K562 (cell line): ENCODE data around the gene DNAJB1. TPM values are rescaled to one million over a fixed set of nuclear protein-coding genes. Genes with fewer than 3 reads are reported as not detected.

Experiments
- ATAC-seq: fragments of 200-7000 bp; cut with Tn5 transposase; 3 replicates; pipeline ENCODE4 v1.9.1; 2020; ENCODE audit warnings: moderate library complexity
- BruUV-seq: library from RNA; stranded (reverse); fragments of 400-500 nt; replicated peaks from 2 replicates; lab custom pipeline; 2021; lab: Mats Ljungman, UMichigan
- CTCF ChIA-PET: fragments of 300-600 bp; formaldehyde crosslinking; extraction: SDS; loops from one replicate; lab custom pipeline; 2021; ENCODE audit warnings: low intra/inter-chr PET ratio; lab: Yijun Ruan, JAX
- POLR2A ChIA-PET: fragments of 300-600, 350-650 bp; sonication (Branson Sonifier 250); formaldehyde crosslinking; extraction: SDS; loops from one replicate; lab custom pipeline; 2021; ENCODE audit warnings: antibody characterized with exemption, inconsistent platforms; lab: Yijun Ruan, JAX
- DNase-seq, 4 experiments: peaks; one replicate each; pipeline versions ENCODE4 v3.0.0 to v3.0.0-alpha.2; 2011 to 2018; ENCODE audit warnings: low spot score in 3 of 4, mixed read lengths in 3 of 4; ENCODE audit errors: extremely low read depth in 1 of 4
- FAIRE-seq: peaks from 2 replicates; lab custom pipeline; 2011; peaks lifted over from hg19 to GRCh38; lab: Jason Lieb, UNC
- H2AFZ ChIP-seq: 2 replicates; pipeline ENCODE4 v1.6.0; 2011; ENCODE audit warnings: low read depth, low read length, control low read depth, inconsistent platforms
- H3K27ac ChIP-seq: fragments of 200-600 bp; 3 replicates; pipeline ENCODE4 v1.8.0; 2011; ENCODE audit warnings: low read depth, mild to moderate bottlenecking, control low read depth, inconsistent platforms, low read length, moderate library complexity, mixed read lengths; ENCODE audit errors: extremely low read depth
- H3K27me3 ChIP-seq, 2 experiments: fragments of 300-600 bp in 1 of 2; 2 replicates in 1 of 2; 3 replicates in 1 of 2; pipeline versions ENCODE4 v1.6.0 to v1.8.0; 2011; ENCODE audit warnings: inconsistent platforms in 2 of 2, low read length in 2 of 2, mild to moderate bottlenecking in 1 of 2, mixed read lengths in 1 of 2, moderate library complexity in 1 of 2; ENCODE audit not compliant: control insufficient read depth in 2 of 2, insufficient read depth in 2 of 2
- H3K36me3 ChIP-seq: fragments of 300-600 bp; 3 replicates; pipeline ENCODE4 v1.8.0; 2011; ENCODE audit warnings: mild to moderate bottlenecking, low read length, inconsistent platforms; ENCODE audit not compliant: control insufficient read depth, insufficient read depth
- H3K4me1 ChIP-seq, 2 experiments: fragments of 200-600 bp in 1 of 2; replicated peaks in 1 of 2; 2 replicates in 1 of 2; 3 replicates in 1 of 2; pipeline versions ENCODE4 v1.5.1 to v1.8.0; 2011; ENCODE audit warnings: inconsistent platforms in 2 of 2, low read length in 2 of 2, mild to moderate bottlenecking in 1 of 2, mixed read lengths in 1 of 2, moderate library complexity in 1 of 2; ENCODE audit not compliant: control insufficient read depth in 2 of 2, insufficient read depth in 2 of 2
- H3K4me2 ChIP-seq: 2 replicates; pipeline ENCODE4 v1.6.1; 2011; ENCODE audit warnings: low read length, control low read depth, inconsistent platforms, mixed read lengths; ENCODE audit not compliant: insufficient read depth
- H3K4me3 ChIP-seq: fragments of 200-600 bp; sonication (generic), shearing (Covaris generic); 2 replicates; pipeline ENCODE4 v1.5.1; 2016; ENCODE audit warnings: control low read depth, inconsistent platforms
- H3K79me2 ChIP-seq: fragments of 200-600 bp; 3 replicates; pipeline ENCODE4 v1.8.0; 2011; ENCODE audit warnings: low read length, inconsistent platforms; ENCODE audit not compliant: control insufficient read depth, insufficient read depth
- H3K9ac ChIP-seq, 2 experiments: 2 replicates each; pipeline versions ENCODE4 v1.6.0 to v1.6.1; 2011; ENCODE audit warnings: low read depth in 2 of 2, low read length in 2 of 2, control low read depth in 1 of 2, inconsistent platforms in 1 of 2, mild to moderate bottlenecking in 1 of 2, mixed read lengths in 1 of 2; ENCODE audit not compliant: insufficient read depth in 1 of 2
- H3K9me1 ChIP-seq: one replicate; pipeline ENCODE4 v1.6.0; 2011; ENCODE audit warnings: inconsistent platforms, mild to moderate bottlenecking, low read length, moderate library complexity; ENCODE audit not compliant: control insufficient read depth, insufficient read depth
- H3K9me3 ChIP-seq: replicated peaks from 2 replicates; pipeline ENCODE4 v1.5.1; 2011; ENCODE audit warnings: low read depth, low read length, inconsistent platforms; ENCODE audit not compliant: control insufficient read depth, insufficient read depth
- H4K20me1 ChIP-seq: replicated peaks from 2 replicates; pipeline ENCODE4 v1.6.1; 2011; ENCODE audit warnings: low read length, inconsistent platforms, mixed read lengths; ENCODE audit not compliant: control insufficient read depth, insufficient read depth
- AFF1 ChIP-seq, 2 experiments: fragments of 450-650 bp; IDR thresholded peaks; 2 replicates each; pipeline ENCODE4 v1.6.1; 2018; ENCODE audit warnings: mild to moderate bottlenecking in 2 of 2, low read depth in 1 of 2; ENCODE audit not compliant: partially characterized antibody in 2 of 2
- ARHGAP35 ChIP-seq: fragments of 450-650 bp; IDR thresholded peaks from 2 replicates; pipeline ENCODE4 v1.6.1; 2018; ENCODE audit not compliant: partially characterized antibody
- CAMTA2 ChIP-seq: fragments of 250-450 bp; sonication (Bioruptor Pico); conservative IDR thresholded peaks from 2 replicates; pipeline ENCODE4 v1.5.1; 2022
- CTBP1 ChIP-seq: fragments of 450-650 bp; IDR thresholded peaks from 2 replicates; pipeline ENCODE4 v1.6.1; 2016; ENCODE audit warnings: borderline replicate concordance
- ID3 ChIP-seq, 2 experiments: fragments of 250-450 bp in 1 of 2; fragments of 450-650 bp in 1 of 2; sonication (Bioruptor Pico) in 1 of 2; IDR thresholded peaks; 2 replicates each; pipeline versions ENCODE4 v1.6.1 to v1.8.0; 2016 to 2021; ENCODE audit warnings: mild to moderate bottlenecking in 2 of 2, moderate library complexity in 2 of 2, missing compliant biosample characterization in 1 of 2, missing genetic modification characterization in 1 of 2
- JUN ChIP-seq, 2 experiments: sonication (generic) in 1 of 2; formaldehyde crosslinking in 1 of 2; IDR thresholded peaks; 2 replicates each; pipeline versions ENCODE4 v1.6.1 to v1.8.0; 2012 to 2022; ENCODE audit warnings: borderline replicate concordance in 2 of 2, mild to moderate bottlenecking in 2 of 2, improper control_type of control experiment in 1 of 2, low read depth in 1 of 2, low read length in 1 of 2, missing genetic modification reagents in 1 of 2
- MYBL2 ChIP-seq, 2 experiments: fragments of 450-650 bp in 1 of 2; sonication (generic) in 1 of 2; formaldehyde crosslinking in 1 of 2; IDR thresholded peaks; 2 replicates each; pipeline versions ENCODE4 v1.6.1 to v1.8.1; 2017 to 2022; ENCODE audit warnings: borderline replicate concordance in 1 of 2, inconsistent platforms in 1 of 2, low read depth in 1 of 2, mild to moderate bottlenecking in 1 of 2, missing genetic modification reagents in 1 of 2, moderate library complexity in 1 of 2
- PCBP1 ChIP-seq: fragments of 200-400 bp; formaldehyde crosslinking; IDR thresholded peaks from 2 replicates; pipeline ENCODE4 v1.6.1; 2018; ENCODE audit warnings: mild to moderate bottlenecking, low read depth, low read length; ENCODE audit not compliant: poor library complexity, severe bottlenecking
- USF1 ChIP-seq: sonication (generic); formaldehyde crosslinking; IDR thresholded peaks from 2 replicates; pipeline ENCODE4 v1.9.0; 2022; ENCODE audit warnings: mild to moderate bottlenecking, missing genetic modification reagents
- ZNF143 ChIP-seq: sonication (generic); formaldehyde crosslinking; IDR thresholded peaks from 2 replicates; pipeline ENCODE4 v1.9.0; 2022; ENCODE audit warnings: mild to moderate bottlenecking, missing genetic modification reagents
- ZNF3 ChIP-seq: fragments of 250-450 bp; sonication (Bioruptor Pico); IDR thresholded peaks from 2 replicates; pipeline ENCODE4 v1.5.0; 2021; ENCODE audit warnings: mild to moderate bottlenecking, moderate library complexity
- WGBS: fragments of 100-300 bp; shearing (Covaris generic); methylation state at CpG from one replicate; pipeline ENCODE4 v1.1.6; 2016; ENCODE audit warnings: low coverage, mixed read lengths; ENCODE audit not compliant: insufficient coverage; ENCODE audit errors: missing lambda C conversion rate; 5-methylcytosine and 5-hydroxymethylcytosine counted together
- in situ Hi-C: fragments of 300-500 bp; cut with MboI; formaldehyde crosslinking; loops from 4 replicates; pipeline ENCODE4 v1.15.0; 2018; ENCODE audit warnings: inconsistent platforms, mixed read lengths
- intact Hi-C: fragments of 100-400 bp; cut with micrococcal nuclease; formaldehyde crosslinking; loops from 2 replicates; pipeline ENCODE4 v1.14.2; 2022
- polyA plus RNA-seq, 8 experiments: library from polyadenylated mRNA; depleted of rRNA in 4 of 8; stranded (reverse) in 5 of 8; unstranded in 3 of 8; fragments of >200 nt; fragmentation: Nextera tagmentation in 2 of 8; fragmentation: Illumina TruSeq in 1 of 8; extraction: Ambion mirVana in 2 of 8; extraction: Trizol in 1 of 8; gene quantifications; 2 replicates each; pipeline versions ENCODE4 v1.2.1 to v1.2.3, GENCODE V29; 2011 to 2014; ENCODE audit warnings: inconsistent platforms in 1 of 8, missing spikeins in 1 of 8
- total RNA-seq, 7 experiments: library from RNA; depleted of rRNA in 6 of 7; stranded (reverse); fragments of >200 nt in 6 of 7; fragmentation: Illumina TruSeq in 2 of 7; extraction: Trizol in 2 of 7; gene quantifications; 2 replicates each; pipeline versions ENCODE4 v1.2.1 to v1.2.3, GENCODE V29; 2011 to 2021; ENCODE audit warnings: low replicate concordance in 1 of 7

DNAJB1 gene
- total and polyA plus RNA-seq, 9 of the 15 experiments (the other 6 are each of a cell fraction or from before 2014, with no cell fraction given) = 13.2 to 113 (median 62.1) TPM

GRCh38 chr19:14482172-14482941 is 35.8 kb downstream of the DNAJB1 start:
- intact Hi-C loops = loop anchor here (10.0 kb wide), 2 partner anchors 118 to 288 kb away; no protein-coding TSS in a partner anchor
- Histone ChIP-seq H3K9ac (peak overlapping the region in 1 of 2 experiments; percentile 76; a peak in 2 of 4 replicates), H3K79me2 (no peaks in the 10 kb centered on the region), H3K27ac (no peak overlapping the region), H2AFZ (no peak overlapping the region), H3K4me1 (peaks cover 2 to 28% of the 10 kb centered on the region in 2 experiments; a peak in 3 of 5 replicates), H3K9me3 (no peaks in the 10 kb centered on the region), H3K9me1 (no peaks in the 10 kb centered on the region), H3K4me2 (no peak overlapping the region), H3K27me3 (no peaks in the 10 kb centered on the region), H4K20me1 (no peaks in the 10 kb centered on the region), H3K36me3 (peaks cover 19% of the 10 kb centered on the region; the same call in 2 of the 3 replicates), H3K4me3 (no peak overlapping the region)
- no TSS peak for BruUV-seq
- ATAC-seq = peak; percentile 61
- POLR2A ChIA-PET = interaction anchor here (0.6 to 1.0 kb wide), 3 partner anchors 64 to 761 kb away, joined by 3 read pairs; no protein-coding TSS in a partner anchor
- FAIRE-seq = peak; percentile 54
- in situ Hi-C loops = loop anchor here (10.0 kb wide), 1 partner anchor 608 kb away; the partner anchor contains the start of gene NANOS3
- DNase-seq = peak in 1 of 4 experiments; percentile 40
- 95% methylated on average over 9 of the region's 18 CpGs for WGBS
- CTCF ChIA-PET = no interaction called here
- no peak for TF ChIP-seq CAMTA2 (CRISPR knock-in tag)
- TF ChIP-seq JUN (IDR thresholded peaks at IDR 0.05; ENCODE audit: borderline replicate concordance, low read depth, low read length) = no peak
- no peak for TF ChIP-seq JUN (CRISPR knock-in tag; IDR thresholded peaks at IDR 0.05; ENCODE audit: borderline replicate concordance)
- TF ChIP-seq AFF1 (IDR thresholded peaks at IDR 0.05; ENCODE audit: low read depth in 1 of 2, partially characterized antibody in 2 of 2) = peak in 1 of 2 experiments; percentile 91
- TF ChIP-seq ARHGAP35 = no peak
- TF ChIP-seq ZNF3 (CRISPR knock-in tag) = no peak
- no peak for TF ChIP-seq MYBL2 (IDR thresholded peaks at IDR 0.05; ENCODE audit: low read depth)
- TF ChIP-seq MYBL2 (CRISPR knock-in tag; IDR thresholded peaks at IDR 0.05; ENCODE audit: borderline replicate concordance) = no peak
- TF ChIP-seq PCBP1 = no peak
- TF ChIP-seq CTBP1 = 0 out of 2 replicates have a peak, but pooled peaks have one; percentile 15
- TF ChIP-seq ID3 (CRISPR knock-in tag; IDR thresholded peaks at IDR 0.05) = no peak
- TF ChIP-seq ID3 (tag; IDR thresholded peaks at IDR 0.05) = no peak
- TF ChIP-seq ZNF143 (CRISPR knock-in tag) = 0 out of 2 replicates have a peak, but pooled peaks have one; percentile 57
- no peak for TF ChIP-seq USF1 (CRISPR knock-in tag)
